Measurements from ENCODE around the gene BMP6.

- peak; percentile 64 for TF ChIP-seq EZH2 (IDR thresholded peaks at IDR 0.05; ENCODE audit: low read length, unreplicated experiment)
- TF ChIP-seq, protein P1, sequence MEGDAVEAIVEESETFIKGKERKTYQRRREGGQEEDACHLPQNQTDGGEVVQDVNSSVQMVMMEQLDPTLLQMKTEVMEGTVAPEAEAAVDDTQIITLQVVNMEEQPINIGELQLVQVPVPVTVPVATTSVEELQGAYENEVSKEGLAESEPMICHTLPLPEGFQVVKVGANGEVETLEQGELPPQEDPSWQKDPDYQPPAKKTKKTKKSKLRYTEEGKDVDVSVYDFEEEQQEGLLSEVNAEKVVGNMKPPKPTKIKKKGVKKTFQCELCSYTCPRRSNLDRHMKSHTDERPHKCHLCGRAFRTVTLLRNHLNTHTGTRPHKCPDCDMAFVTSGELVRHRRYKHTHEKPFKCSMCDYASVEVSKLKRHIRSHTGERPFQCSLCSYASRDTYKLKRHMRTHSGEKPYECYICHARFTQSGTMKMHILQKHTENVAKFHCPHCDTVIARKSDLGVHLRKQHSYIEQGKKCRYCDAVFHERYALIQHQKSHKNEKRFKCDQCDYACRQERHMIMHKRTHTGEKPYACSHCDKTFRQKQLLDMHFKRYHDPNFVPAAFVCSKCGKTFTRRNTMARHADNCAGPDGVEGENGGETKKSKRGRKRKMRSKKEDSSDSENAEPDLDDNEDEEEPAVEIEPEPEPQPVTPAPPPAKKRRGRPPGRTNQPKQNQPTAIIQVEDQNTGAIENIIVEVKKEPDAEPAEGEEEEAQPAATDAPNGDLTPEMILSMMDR (conservative IDR thresholded peaks at IDR 0.05; ENCODE audit: low read depth, low read length), result no peak
These were observed 652 bp downstream of the BMP6 start for GRCh38 chr6:7726416-7727085.

Measured in PC-3 (cell line).